22Rv1 (cell line): ENCODE results near the gene RNU7-1.

Experiments used
- ZFX ChIP-seq: fragments of 450-650 bp; IDR thresholded peaks from 2 replicates; pipeline ENCODE4 v1.6.1; 2017; ENCODE audit warnings: antibody characterized with exemption, borderline replicate concordance
- TF ChIP-seq, protein P1 (sequence below): fragments of 450-650 bp; IDR thresholded peaks from 2 replicates; pipeline ENCODE4 v1.5.1; 2017; ENCODE audit warnings: mild to moderate bottlenecking

DNA sequence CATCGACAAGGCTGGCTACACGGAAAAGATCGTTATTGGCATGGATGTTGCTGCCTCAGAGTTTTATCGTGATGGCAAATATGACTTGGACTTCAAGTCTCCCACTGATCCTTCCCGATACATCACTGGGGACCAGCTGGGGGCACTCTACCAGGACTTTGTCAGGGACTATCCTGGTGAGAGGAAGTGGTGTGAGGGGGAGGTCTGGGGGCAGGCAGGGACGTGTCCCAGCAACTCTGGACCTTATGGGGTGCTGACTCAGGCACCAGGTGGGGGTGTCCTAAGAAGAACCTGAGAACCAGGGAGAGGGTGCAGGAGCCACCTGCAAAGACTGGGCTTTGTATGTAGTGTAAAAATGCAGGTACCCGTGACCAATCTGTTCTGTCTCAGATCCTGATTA is 24.0 kb upstream of the RNU7-1 start:
- TF ChIP-seq, protein P1, sequence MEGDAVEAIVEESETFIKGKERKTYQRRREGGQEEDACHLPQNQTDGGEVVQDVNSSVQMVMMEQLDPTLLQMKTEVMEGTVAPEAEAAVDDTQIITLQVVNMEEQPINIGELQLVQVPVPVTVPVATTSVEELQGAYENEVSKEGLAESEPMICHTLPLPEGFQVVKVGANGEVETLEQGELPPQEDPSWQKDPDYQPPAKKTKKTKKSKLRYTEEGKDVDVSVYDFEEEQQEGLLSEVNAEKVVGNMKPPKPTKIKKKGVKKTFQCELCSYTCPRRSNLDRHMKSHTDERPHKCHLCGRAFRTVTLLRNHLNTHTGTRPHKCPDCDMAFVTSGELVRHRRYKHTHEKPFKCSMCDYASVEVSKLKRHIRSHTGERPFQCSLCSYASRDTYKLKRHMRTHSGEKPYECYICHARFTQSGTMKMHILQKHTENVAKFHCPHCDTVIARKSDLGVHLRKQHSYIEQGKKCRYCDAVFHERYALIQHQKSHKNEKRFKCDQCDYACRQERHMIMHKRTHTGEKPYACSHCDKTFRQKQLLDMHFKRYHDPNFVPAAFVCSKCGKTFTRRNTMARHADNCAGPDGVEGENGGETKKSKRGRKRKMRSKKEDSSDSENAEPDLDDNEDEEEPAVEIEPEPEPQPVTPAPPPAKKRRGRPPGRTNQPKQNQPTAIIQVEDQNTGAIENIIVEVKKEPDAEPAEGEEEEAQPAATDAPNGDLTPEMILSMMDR, result no peak
- TF ChIP-seq ZFX, result no peak
